NCI-H1105 treated with DMSO at 0.1 percent for 48 hours (cell line): ENCODE results near the gene ECI1.
"Not testable (repeated sequence)": the region's sequence is repeated elsewhere in the genome, so short reads cannot be mapped to it uniquely, and the experiment has no call there.

ENCODE experiments used
- DNase-seq: peaks from one replicate; lab custom pipeline; 2025; lab: John Stamatoyannopoulos, UW

ECI1 gene

GRCh38 chr16:2252806-2253148, 1.4 kb upstream of the ECI1 start:
- DNase-seq, result no peak

- DNase-seq, result no peak
Observed at GRCh38 chr16:2250652-2251295, 613 bp downstream of the ECI1 start.

DNA sequence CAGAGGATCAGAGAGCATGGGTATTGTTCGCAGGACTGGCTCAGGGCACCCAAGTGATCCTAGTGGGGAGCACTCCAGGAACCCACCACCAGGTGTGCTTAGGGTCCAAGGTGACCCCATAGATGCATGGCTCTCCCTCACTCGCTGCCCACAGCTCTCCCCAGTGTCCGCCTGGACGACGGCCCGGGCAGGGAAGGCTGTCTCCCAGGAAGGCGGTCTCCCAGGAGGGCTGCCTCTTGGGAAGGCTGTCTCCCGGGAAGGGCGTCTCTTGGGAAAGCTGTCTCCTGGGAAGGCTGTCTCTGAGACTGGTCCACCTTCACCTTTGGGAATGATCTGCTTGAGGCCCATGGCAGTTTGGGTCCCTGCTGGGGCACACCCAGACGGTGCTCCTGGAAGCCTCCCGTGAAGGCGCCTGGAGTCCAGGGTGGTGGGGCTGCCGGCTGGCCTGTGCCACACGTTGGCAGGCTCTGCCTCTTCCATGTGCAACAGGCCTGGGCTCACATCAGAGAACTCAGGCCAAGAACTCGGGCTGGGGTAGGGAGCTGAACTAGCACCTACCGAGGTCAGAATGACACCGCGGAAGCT, 5.0 kb downstream of the ECI1 start:
- no peak for DNase-seq

- no peak for DNase-seq
Observed at GRCh38 chr16:2244926-2245795, 6.2 kb downstream of the ECI1 start.

GRCh38 chr16:2244301-2244700, 7.1 kb downstream of the ECI1 start:
- DNase-seq, result no peak

DNA sequence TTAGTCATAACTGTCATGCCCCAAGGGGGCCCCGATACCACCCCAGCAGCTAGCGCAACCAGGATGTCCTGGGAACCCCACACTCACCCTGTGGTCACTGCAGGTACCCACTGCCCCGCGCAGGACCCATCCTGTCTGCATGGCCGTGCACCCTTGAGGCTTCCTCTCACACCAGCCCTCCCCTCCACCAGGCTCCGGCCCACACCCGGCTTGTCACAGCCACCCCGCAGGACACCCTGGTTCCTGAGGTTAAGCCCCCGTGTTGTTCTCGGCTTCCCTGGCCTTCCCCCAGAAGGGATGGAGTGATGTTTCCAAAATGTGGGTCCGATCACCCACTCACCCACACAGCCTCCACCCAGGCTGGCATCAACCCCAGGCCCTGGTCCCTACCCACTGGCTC, 7.6 kb downstream of the ECI1 start:
- DNase-seq, result no peak

GRCh38 chr16:2243031-2243528, 8.3 kb downstream of the ECI1 start:
- no peak for DNase-seq

GRCh38 chr16:2242598-2242997, 8.8 kb downstream of the ECI1 start:
- no peak for DNase-seq

DNA sequence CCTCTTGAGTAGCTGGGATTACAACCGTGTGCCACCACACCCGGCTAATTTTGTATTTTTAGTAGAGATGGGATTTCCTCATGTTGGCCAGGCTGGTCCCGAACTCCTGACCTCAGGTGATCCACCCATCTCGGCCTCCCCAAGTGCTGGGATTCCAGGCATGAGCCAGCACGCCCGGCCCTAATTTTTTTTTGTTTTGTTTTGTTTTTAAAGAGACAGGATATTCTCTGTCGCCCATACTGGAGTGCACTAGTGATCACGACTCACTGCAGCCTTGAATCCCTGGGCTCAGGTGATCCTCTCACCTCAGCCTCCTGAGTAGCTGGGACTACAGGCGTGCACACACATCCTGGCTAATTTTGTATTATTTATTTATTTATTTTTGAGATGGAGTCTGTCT, 11.1 kb downstream of the ECI1 start:
- not testable (repeated sequence) for DNase-seq

DNA sequence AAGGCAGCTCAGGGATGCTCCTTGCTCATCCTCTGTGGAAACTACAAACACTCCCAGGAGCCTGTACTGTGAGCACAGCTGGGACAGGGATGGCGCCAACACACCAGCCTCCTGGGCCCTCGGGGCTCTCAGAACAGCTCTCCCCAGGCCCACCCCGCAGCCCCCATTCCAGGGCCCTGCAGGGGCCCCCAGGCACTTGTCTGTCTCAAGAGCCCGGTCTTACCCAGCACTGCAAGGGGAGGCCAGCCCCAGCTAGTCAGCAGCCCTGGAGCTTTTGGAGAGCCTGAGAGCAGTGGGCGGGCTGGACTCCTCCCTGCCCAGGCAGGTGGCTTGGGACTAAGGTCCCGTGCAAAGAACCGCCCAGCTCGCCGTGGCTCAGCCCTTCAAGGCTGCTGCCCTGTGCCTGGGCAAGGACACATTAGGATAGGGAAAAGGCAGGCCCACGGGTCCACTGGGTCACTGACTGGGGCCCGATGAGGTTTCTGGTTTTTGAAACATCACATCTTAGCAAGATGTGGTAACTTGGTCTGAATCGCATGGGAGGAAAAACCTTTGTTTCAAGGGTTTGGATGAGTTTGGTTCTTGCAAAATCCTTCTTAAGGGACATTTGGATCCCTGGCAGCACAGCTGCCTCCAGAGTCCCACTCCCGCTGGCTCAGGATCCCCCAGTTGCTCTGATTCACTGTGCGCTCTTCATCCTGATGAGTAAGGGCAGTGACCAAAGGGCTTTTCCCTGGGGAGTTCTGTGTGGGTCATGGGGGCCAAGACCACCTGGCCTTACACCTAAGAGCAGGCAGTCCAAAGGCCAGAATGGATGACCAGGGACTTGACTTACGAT, 12.3 kb downstream of the ECI1 start:
- DNase-seq, result no peak

DNA sequence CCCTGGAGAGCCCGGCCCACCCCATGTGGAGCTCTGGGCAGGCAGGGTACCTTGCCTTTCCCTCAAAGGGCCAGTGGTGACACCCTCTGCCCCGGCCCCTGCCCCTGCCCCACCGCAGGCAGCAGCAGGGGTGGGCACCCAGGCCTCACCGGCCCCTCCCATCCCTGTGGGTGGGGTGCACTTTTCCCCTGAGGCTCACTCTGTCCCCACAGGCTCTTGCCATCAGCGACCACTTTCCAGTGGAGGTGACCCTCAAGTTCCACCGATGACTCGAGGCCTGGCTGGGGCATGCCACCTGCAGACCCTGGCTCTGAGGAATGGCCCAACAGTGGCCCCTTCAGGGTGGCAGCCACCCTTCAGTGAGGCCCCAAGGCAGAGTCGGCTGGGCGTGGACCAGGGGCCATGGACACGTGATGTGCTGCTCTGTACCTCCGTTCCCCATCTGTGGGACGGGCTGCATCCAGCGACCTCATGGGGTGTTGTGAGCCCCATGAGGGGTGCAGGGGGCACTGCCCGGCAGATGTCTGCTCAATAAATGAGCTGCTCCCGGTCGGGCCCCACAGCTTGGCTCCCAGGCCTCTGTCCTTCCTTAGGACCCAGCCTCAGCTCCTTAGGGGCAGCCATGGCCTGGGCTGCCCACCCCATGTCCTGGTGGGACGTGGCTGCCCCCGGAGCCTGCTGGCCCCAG, 13.1 kb downstream of the ECI1 start:
- no peak for DNase-seq

DNA sequence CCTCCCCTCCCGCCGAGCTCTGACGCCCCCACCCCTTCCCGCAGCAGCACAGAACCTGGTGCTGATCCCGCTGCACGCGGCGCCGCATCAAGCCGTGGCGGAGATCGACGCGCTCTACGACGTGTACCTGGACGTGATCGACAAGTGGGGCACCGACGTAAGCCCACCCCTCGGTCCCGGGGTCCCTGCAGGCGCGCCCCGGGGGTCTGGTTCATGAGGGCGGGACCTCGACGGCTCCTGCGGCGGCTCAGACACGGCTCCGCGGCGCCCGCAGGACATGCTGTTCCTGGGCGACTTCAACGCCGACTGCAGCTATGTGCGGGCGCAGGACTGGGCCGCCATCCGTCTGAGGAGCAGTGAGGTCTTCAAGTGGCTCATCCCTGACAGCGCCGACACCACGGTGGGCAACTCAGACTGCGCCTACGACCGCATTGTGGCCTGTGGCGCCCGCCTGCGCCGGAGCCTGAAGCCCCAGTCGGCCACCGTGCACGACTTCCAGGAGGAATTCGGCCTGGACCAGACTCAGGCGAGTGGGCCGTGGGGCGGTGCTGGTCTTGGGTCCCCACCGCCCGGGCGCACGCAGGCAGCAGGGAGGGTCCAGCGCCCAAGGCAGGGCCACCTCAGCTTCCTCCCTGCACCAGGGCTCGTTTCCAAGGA, 13.8 kb downstream of the ECI1 start:
- peak; percentile 6 for DNase-seq

DNA sequence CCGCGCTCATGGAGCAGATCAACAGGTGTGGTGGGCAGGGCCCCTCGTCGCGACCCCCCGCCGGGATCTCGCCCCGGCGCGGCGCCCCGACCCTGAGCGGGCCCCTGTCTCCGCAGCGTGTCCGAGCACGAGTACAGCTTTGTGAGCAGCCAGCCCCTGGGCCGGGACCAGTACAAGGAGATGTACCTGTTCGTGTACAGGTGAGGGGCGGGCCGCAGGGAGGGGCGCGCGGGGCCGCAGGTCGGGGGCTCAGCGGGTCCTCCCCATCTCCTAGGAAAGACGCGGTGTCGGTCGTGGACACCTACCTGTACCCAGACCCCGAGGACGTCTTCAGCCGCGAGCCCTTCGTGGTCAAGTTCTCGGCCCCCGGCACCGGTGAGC, 14.3 kb downstream of the ECI1 start:
- no peak for DNase-seq

GRCh38 chr16:2236337-2237101, 14.9 kb downstream of the ECI1 start, which contains the start of gene DNASE1L2:
Gene DNASE1L2 (plus strand): TSS chr16:2236444. CDS start chr16:2236817, 373 bp downstream.
- DNase-seq, result no peak

- no peak for DNase-seq
Observed at GRCh38 chr16:2235695-2236336, 15.6 kb downstream of the ECI1 start.

DNA sequence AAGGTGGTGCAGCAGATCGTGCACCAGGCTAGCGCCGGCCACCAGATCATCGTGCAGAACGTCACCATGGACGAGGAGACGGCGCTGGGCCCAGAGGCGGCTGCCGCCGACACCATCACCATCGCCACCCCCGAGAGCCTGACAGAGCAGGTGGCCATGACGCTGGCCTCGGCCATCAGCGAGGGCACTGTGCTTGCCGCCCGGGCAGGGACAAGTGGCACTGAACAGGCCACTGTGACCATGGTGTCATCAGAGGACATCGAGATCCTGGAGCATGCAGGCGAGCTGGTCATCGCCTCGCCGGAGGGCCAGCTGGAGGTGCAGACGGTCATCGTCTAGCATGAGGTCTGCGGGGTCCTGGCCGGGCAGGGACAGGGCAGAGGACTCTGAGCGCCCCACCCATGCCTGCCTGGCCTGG, 16.1 kb downstream of the ECI1 start:
- DNase-seq, result no peak

DNA sequence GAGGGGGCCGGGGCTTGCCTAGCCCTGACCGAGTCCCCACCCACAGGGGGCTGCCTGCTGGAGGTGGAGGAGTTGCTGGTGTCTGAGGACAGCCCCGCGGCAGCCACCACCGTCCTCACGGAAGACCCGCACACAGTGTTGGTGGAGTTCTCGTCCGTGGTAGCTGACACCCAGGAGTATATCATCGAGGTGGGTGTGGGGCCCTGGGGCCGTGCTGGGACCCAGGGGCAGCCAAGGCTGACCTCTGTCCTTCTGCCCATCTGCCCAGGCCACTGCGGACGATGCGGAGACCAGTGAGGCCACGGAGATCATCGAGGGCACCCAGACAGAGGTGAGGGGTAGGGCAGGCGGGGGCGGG, 16.6 kb downstream of the ECI1 start:
- no peak for DNase-seq

DNA sequence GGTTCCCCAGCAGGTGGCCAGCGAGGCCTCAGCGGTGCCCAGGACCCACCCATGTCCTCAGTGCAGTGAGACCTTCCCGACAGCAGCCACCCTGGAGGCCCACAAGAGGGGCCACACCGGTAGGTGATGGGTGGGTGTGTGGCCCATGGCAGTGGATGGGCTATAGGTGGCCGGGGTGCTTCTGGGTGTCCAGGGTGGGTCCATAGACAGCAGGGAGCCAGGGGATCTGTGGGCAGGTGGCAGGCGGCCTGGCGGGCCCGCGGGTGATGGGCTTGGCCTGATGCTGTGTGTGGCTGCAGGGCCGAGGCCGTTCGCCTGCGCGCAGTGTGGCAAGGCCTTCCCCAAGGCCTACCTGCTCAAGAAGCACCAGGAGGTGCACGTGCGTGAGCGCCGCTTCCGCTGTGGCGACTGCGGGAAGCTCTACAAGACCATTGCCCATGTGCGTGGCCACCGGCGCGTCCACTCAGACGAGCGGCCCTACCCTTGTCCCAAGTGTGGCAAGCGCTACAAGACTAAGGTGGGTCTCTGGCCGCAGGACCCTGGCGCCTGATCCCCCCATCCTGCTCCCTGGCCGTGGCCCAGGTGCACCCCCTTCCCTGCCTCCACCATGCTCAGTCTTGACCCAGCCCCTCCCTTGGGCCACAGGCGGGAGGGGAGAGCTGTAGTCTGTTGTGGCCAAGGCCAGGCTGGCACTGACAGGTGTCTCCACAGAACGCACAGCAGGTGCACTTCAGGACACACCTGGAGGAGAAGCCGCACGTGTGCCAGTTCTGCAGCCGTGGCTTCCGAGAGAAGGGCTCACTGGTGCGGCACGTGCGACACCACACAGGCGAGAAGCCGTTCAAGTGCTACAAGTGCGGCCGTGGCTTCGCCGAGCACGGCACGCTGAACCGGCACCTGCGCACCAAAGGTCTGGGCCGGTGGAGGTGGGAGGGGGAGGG, 17.2 kb downstream of the ECI1 start:
- DNase-seq, result no peak
